Right forelimb (tissue), 1 donor: ENCODE data around the gene GBP6.
"Not testable (repeated sequence)": the region's sequence is repeated elsewhere in the genome, so short reads cannot be mapped to it uniquely, and the experiment has no call there.

Experiments
- DNase-seq: peaks from one replicate; pipeline ENCODE4 v3.0.0-alpha.2; 2018

Gene GBP6

DNA sequence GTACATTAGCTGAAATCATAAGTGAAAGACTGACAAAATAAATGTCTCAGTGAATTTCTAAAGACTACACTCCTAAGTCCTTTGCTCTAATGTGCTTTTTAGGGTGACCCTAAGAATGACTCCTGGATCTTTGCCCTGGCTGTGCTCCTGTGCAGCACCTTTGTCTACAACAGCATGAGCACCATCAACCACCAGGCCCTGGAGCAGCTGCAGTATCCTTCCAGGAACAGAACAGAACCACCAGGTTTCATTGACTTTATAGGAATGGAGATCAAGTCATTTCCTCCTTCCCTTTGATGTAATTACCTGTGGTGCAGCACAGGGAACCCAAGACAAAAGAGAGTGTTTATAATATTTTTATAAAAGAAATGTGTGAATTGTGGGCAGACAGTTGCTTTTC is 14.1 kb downstream of the GBP6 start:
- DNase-seq, result no peak

DNA sequence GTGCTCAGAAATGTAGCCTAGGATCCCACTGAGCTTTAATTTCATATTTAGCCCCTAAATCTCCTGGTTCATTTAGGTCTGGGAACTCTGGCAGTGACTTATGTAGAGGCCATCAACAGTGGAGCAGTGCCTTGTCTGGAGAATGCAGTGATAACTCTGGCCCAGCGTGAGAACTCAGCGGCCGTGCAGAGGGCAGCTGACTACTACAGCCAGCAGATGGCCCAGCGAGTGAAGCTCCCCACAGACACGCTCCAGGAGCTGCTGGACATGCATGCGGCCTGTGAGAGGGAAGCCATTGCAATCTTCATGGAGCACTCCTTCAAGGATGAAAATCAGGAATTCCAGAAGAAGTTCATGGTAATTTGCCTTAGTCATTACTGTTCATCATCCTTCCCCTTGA is 17.8 kb downstream of the GBP6 start:
- no peak for DNase-seq

DNA sequence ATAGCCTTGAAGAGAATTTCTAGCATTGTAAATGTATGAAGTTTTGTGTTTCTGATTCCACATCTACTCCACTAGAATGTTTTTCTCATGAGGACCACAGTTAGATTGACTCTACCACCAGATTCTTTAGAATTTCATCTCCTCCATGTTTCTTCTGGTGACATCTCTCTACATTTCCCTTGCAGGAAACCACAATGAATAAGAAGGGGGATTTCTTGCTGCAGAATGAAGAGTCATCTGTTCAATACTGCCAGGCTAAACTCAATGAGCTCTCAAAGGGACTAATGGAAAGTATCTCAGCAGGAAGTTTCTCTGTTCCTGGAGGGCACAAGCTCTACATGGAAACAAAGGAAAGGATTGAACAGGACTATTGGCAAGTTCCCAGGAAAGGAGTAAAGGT is 18.6 kb downstream of the GBP6 start:
- DNase-seq, result no peak

DNA sequence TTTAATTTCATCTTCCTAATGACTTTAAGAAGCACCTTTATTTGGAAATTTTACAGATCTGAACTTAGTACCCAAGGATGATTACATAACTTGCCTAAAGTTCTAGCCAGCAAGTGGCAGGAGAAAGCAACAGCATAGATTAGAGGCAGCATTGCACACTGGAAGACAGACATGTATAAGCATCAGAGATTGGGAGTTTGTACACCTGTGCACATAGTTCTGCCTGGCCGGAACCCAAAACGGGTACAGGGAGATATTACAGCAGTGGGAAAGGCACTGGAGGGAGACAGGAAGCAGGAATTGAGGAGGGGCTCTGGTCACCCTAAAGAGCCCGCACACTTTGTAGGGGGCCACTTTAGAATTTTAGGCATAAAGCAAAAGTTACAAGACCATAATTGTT is 19.3 kb downstream of the GBP6 start:
- DNase-seq, result no peak

DNA sequence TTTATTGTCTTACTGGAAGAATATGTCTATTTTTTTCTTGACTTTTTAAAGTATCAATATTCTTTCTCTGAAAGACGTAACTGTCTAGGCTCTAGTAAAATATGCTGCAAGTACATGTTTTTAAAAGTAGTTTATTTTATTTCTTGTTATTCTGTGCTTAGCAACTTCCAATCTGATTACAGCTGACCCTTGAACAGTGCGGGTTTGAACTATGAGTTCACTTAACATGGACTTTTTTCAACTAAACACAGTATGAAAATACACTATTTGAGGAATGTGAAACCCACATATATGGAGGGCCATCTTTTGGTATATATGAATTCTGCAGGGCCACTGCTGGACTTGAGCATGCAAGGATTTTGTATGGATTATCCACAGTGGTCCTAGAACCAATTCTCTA is 26.8 kb downstream of the GBP6 start:
- DNase-seq, result no peak

DNA sequence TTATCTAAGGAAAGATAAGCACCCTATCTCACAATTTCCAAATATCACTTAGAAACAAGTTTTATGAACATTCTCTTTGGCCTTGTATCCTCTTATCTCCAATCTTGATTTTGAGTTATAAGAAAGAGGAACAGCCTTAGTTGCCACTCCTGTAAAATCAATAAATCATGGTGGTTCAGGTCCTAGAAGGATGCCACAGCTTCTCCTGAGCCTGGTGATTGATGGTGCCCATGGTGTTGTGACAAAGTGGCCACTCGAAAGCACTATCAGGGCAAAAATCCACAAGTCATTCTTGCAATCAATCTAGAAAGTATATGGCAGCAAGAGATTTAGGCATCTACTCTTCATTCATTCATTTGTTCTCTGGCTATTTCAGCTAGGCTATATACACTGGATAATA is 27.8 kb downstream of the GBP6 start:
- DNase-seq, result no peak

DNA sequence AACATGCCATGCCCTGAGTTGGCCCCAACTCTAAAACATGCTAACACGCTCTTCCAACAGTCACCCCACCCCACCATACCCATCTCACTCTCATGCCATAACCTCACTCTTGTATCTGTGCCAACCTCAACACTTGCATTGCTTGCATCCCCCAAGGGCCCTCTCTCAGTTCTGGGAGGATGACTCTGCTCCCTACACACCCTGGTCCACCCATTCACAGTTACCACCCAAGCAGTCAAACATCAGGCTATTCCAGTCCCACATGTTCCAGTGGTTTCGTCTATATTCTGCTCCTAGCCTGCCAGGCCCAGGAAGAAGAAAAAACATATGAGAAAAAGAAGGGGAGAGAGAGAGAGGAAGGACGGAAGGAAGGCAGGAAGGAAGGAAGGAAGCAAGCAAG is 31.0 kb downstream of the GBP6 start:
- DNase-seq, result no peak

DNA sequence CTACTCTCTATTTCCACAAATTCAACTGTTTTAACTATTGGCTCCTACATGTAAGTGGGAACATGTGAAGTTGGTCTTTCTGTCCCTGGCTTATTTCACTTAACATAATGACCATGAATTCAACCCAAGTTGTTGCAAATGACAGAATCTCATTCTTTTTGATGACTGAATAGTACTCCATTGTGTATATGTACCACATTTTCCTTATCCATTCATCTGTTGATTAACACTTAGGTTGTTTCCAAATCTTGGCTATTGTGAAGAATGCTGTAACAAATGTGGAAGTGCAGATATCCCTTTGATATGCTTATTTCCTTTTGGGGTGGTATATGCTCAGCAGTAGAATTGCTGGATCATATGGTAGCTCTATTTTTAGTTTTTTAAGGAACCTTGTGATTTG is 33.0 kb downstream of the GBP6 start:
- DNase-seq, result no peak

DNA sequence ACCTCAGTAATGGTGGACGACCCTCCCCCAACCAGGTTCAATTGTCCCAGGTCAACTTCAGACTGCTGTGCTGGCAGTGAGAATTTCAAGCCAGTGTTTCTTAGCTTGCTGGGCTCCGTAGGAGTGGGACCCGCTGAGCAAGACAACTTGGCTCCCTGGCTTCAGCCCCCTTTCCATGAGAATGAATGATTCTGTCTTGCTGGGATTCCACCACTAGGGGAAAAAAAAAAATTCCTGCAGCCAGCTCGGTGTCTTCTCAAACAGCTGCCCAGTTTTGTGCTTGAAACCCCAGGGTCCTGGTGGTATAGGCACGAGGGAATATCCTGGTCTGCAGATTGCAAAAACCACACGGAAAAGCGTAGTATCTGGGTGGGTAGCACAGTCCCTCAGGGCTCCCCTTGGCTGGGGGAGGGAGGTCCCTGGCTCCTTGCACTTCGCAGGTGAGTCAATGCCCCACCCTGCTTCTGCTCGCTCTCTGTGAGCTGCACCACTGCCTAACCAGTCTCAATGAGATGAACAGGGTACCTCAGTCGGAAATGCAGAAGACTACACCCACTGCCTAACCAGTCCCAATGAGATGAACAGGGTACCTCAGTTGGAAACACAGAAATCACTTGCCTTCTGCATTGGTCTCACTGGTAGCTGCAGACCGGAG is 41.5 kb downstream of the GBP6 start:
- DNase-seq, result no peak

DNA sequence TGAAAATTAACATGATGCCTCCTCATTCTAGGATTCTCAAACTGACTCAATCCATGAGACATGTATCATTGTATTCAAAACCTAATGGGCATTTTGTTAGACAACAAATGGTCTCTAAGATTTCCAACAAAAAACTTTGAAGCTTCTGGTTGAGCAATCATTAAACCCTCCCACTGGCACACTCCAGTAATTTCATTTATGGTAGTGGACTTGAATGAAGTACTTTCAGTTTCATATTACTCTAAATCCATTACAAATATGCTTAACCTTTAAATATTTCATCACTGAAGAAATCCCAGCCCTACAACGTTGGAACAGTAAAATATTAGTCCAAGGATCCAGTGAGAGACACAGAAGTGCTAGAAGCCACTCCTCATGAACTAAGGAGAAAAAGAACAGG is 43.5 kb downstream of the GBP6 start:
- no peak for DNase-seq

DNA sequence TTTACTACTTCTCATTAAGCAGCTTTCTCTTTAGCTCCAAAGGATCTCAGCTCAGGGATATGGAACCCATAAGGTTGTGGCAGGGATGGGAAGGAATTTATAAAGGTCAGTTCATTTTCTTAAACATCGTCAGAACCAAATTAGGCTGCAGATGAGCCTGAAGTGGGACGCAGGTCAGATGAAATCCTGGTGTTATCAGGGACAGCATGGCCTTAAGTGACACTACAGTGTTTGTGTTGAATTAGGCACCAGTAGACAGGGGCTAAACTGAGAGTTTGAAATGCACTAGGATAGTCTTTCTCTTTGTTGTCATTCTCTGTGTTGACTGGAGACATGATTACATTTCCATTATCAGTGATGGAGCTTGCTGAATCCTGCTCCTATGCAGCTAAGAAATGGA is 43.9 kb downstream of the GBP6 start:
- not testable (repeated sequence) for DNase-seq

DNA sequence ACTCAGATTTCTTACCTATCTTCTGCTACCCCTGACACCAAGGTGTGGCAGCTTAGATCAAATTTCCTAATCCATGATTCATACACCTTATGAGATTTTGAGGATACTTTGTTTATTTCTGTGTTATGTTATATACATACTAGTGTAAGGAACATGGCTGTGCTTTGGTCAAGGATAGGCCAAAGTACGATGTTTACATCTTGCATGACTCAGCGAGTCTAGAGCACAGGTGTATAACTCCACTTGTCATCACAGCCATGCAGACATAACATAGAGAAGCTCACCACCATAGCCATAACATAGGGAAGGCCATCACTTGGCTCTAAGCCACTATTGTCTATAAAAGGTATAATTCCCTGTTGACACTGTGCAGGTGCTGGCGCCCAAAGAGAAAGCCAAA is 61.2 kb downstream of the GBP6 start:
- no peak for DNase-seq

DNA sequence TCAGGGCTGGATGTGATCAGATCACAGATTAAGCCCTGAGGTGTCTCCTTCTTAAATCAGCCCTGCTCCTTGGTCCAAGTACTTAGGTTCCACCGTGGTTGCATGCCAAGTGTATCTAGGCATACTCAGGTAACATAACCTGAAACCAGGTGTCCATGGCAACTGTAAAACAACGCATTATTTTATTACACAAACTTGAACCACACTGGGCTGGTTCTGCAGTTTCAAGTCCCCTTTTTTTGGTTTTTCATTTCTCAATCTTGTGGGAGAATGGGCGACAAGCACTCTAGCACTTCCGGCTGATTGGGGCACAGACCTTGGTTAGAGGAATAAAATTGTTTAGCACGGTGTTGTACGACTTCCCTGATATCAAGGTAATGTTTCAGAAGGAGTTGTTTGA is 65.2 kb downstream of the GBP6 start:
- no peak for DNase-seq

DNA sequence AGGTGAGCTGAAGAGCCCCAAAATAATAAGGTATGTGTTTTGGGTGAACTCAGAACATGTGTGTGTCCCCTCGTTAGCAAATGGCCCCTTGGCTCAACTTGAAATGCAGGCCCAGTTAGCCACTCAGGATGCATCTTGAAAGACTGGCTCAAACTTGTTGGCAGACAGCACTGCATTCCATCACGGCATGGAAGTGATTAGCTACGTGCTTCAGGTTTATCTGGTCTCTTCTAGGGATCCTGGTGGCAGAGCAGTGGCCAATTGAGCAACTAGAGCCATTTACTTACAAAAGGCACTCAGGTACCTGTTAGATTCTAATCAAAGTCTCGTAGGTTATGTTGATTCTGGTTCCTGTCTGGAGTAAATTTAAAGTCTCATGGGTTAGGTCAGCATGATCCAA is 65.8 kb downstream of the GBP6 start:
- not testable (repeated sequence) for DNase-seq

DNA sequence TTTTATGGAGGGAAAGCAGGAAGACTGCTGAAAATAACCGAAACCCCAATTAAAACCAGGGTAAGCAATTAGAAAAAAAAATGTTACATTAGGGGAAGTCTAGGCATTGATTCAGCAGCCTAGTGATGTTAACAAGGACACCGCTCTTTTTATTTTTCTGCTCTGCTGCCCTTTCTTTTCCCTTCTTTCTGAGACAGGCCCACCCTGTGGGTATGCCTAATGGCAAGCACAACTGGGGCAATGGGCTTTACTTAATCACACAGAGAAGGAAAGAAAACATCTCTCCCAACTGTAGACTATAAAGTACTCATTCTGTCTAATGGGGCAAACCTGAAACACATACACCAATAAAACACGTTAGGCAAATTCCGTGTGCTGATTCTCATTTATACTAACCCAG is 69.6 kb downstream of the GBP6 start:
- DNase-seq, result no peak

DNA sequence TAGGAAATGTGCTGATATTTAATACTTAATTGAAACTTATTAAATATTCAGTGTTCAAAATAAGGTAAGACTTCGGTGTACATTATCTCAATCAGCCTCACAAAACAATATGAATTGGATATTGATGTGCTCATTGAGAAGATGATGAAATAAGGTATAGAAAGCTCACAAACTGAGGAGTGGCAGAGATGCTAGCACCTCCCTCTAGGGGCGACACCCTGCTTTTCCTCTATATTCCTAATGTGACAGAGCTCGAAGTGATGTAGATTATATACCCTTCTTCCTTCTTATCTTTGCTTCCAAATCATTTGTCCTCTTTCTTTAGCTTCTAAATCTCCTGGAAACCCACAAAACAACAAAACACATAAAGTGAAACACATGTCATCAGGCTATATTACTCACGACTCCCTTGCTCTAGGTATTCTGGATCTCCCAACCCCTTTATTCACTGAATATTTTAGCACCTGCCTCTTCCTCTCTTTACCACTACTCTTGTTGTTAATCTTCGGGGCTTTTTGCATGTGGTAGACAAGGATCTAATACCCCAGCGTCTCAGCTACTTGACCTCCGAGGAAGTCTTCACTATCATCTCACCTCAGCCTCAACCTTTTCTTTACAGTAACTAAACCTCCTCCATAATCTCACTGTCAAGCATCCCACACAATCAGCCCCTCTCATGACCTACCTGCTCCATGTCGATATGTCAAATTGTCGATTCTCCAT is 70.4 kb downstream of the GBP6 start:
- DNase-seq, result not testable (repeated sequence)
